Large intestine (tissue), 3 donors: Measurements from ENCODE around the gene CYBB. TPM values are rescaled to one million over a fixed set of nuclear protein-coding genes. Genes with fewer than 3 reads are reported as not detected.
A peak's percentile ranks its signal among the peaks of the same experiment; 100 is the strongest.

Source experiments
- DNase-seq, 2 donors: peaks; one replicate each; pipeline versions ENCODE4 v3.0.0 to v3.0.0-alpha.2; 2013
- H3K27ac ChIP-seq: one replicate; pipeline ENCODE4 v1.5.1; 2013; ENCODE audit warnings: low read length
- H3K27me3 ChIP-seq: 2 replicates; pipeline ENCODE4 v1.6.1; 2013; ENCODE audit warnings: low read length; ENCODE audit not compliant: control insufficient read depth, insufficient read depth
- H3K36me3 ChIP-seq: 2 replicates; pipeline ENCODE4 v1.6.1; 2013; ENCODE audit warnings: low read length; ENCODE audit not compliant: control insufficient read depth, insufficient read depth
- H3K4me1 ChIP-seq: one replicate; pipeline ENCODE4 v1.6.1; 2013; ENCODE audit warnings: low read length; ENCODE audit not compliant: control insufficient read depth, insufficient read depth
- H3K4me3 ChIP-seq: one replicate; pipeline ENCODE4 v1.5.1; 2013; ENCODE audit warnings: low read length
- H3K9me3 ChIP-seq: one replicate; pipeline ENCODE4 v1.6.1; 2013; ENCODE audit warnings: mild to moderate bottlenecking, low read depth, low read length, moderate library complexity; ENCODE audit not compliant: control insufficient read depth
- WGBS: methylation state at CpG from one replicate; pipeline ENCODE4 v1.1.5; 2013; ENCODE audit warnings: low lambda C conversion rate; ENCODE audit not compliant: insufficient coverage; 5-methylcytosine and 5-hydroxymethylcytosine counted together
- polyA plus RNA-seq: library from polyadenylated mRNA; unstranded; fragments of 120-200 nt; gene quantifications from one replicate; pipeline ENCODE4 v1.2.1, GENCODE V29; 2013

CYBB gene
- polyA plus RNA-seq, 1 donor: 15.9 TPM

DNA sequence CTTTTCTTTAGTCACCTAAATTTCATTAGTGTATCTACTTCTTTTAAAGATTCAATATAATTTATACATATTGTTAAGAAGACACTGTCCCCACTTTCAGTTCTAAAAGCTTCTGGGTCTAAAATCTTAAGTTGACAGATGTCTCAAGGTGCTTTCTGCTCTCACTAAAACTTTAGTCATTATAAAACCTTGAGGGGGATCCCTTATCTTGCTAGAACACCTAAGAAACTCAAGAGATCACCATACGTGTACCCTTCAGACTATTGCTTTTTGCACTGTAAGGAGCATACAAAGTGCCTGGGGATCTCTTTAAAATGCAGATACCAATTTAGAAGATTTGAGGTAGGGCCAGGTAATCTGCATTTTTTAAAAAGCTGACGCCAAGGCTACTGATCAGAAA lies 30.1 kb downstream of the CYBB start:
- no peaks in the 10 kb centered on the region for H3K9me3 ChIP-seq
- no peak overlapping the region for H3K27ac ChIP-seq
- WGBS: no CpG with 5 or more reads among the region's 2 CpGs
- H3K27me3 ChIP-seq: no peaks in the 10 kb centered on the region
- no peaks in the 10 kb centered on the region for H3K36me3 ChIP-seq
- no peaks in the 10 kb centered on the region for H3K4me1 ChIP-seq
- DNase-seq: no peak
- no peak overlapping the region for H3K4me3 ChIP-seq

DNA sequence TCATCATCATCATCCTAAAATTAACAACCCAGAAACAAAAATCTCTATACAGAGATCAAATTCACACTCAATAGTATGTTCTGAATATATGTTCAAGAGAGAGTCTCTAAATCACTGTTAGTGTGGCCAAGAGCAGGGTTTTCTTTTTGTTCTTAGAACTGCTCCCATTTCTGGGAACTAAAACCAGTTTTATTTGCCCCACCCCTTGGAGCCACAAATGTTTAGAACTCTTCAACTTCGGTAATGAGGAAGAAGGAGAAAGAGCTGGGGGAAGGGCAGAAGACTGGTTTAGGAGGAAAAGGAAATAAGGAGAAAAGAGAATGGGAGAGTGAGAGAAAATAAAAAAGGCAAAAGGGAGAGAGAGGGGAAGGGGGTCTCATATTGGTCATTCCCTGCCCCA lies 32.3 kb downstream of the CYBB start:
- Histone ChIP-seq H3K9me3 (no peaks in the 10 kb centered on the region), H3K4me1 (no peaks in the 10 kb centered on the region), H3K27ac (no peak overlapping the region), H3K36me3 (no peaks in the 10 kb centered on the region), H3K27me3 (no peaks in the 10 kb centered on the region), H3K4me3 (no peak overlapping the region)
- no CpG with 5 or more reads among the region's 1 CpG for WGBS
- no peak for DNase-seq

DNA sequence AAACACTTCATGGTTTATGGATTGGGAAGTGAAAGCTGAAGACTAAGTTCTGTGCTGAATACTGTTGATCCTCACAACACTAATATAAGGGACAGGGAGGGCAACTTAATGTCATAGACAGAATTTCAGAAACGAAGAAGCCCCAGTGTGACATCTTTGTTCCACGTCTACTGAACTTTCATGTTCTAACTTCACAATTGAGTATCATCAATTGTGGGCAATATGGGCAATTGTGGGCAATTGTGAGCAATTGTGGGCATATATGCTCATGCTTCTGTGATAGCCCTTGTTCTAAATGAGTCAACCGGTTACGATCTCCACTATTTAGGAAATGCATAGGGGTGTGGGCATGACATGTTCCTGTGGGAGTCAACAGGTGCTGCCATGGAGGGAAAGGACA lies 33.7 kb downstream of the CYBB start:
- Histone ChIP-seq H3K27ac (no peak overlapping the region), H3K9me3 (no peaks in the 10 kb centered on the region), H3K27me3 (no peaks in the 10 kb centered on the region), H3K4me1 (no peaks in the 10 kb centered on the region), H3K4me3 (no peak overlapping the region), H3K36me3 (no peaks in the 10 kb centered on the region)
- WGBS: no CpG with 5 or more reads among the region's 4 CpGs
- no peak for DNase-seq

DNA sequence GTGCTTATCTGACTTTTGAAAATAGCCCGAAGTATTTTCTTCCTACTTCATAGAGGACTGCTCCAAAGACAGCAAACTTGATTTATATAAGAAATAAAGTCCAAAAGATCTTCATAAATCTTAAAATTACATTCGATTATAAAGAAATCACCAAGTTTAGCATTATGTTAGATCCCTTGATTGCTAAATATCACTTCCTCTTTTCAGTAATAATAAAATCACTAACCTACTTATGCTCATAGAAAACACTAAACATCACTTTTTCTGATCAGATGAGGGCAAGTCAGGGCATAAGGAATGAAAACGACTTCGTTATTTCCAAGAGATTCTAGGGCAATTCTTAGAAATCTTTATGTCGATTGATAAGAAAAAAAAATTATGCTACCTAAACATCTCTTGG lies 35.5 kb downstream of the CYBB start:
- Histone ChIP-seq H3K27me3 (no peaks in the 10 kb centered on the region), H3K36me3 (no peaks in the 10 kb centered on the region), H3K27ac (no peak overlapping the region), H3K9me3 (no peaks in the 10 kb centered on the region), H3K4me1 (no peaks in the 10 kb centered on the region), H3K4me3 (no peak overlapping the region)
- DNase-seq: no peak
- WGBS: 50% methylated on average over 1 of the region's 5 CpGs

DNA sequence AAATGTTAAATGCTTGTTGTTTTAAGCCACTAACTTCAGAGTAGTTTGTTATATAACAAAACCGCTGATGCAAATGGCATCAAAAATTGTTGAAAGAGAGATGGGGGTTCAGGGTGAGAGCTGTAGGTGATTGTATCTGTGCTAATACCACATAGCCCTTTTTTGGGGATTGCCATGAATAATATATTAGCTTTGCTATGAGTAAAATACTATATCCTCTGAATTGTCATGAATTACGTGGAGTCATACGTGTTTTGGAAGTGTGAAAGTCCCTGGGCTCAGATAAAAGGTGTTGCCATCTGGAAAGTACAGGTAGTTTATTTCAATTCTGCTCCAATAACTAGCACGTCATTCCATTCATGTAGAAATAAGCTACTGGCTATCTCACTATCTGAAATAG lies 36.9 kb downstream of the CYBB start:
- no peaks in the 10 kb centered on the region for H3K36me3 ChIP-seq
- WGBS: no CpG with 5 or more reads among the region's 4 CpGs
- no peaks in the 10 kb centered on the region for H3K9me3 ChIP-seq

DNA sequence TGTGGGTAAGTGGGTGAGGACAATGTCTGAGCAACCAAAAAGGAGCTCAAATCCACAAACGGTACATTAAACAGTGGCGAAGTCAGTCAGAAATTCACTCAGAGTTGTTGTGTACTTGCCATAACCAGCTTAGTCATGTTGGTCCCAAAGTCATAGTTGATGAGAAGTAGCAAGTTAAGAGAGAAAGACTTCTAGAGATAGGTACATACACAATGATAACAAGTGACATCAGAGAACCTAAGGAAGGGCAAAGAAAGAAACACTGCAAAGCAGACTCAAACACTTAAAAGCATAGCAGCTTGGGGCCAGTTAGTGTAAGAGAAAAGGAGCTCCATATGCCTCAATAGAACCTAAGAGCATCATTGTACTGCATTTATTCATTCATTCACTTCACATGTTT lies 37.3 kb downstream of the CYBB start:
- WGBS: no CpG with 5 or more reads among the region's 2 CpGs
- no peak for DNase-seq
- Histone ChIP-seq H3K4me3 (no peak overlapping the region), H3K36me3 (no peaks in the 10 kb centered on the region), H3K9me3 (no peaks in the 10 kb centered on the region), H3K27ac (no peak overlapping the region), H3K27me3 (no peaks in the 10 kb centered on the region), H3K4me1 (no peaks in the 10 kb centered on the region)

More for the DNA sequence above, 36.9 kb downstream of the CYBB start:
- Histone ChIP-seq H3K4me3 (no peak overlapping the region), H3K27me3 (no peaks in the 10 kb centered on the region), H3K4me1 (no peaks in the 10 kb centered on the region), H3K27ac (no peak overlapping the region)
- no peak for DNase-seq

DNA sequence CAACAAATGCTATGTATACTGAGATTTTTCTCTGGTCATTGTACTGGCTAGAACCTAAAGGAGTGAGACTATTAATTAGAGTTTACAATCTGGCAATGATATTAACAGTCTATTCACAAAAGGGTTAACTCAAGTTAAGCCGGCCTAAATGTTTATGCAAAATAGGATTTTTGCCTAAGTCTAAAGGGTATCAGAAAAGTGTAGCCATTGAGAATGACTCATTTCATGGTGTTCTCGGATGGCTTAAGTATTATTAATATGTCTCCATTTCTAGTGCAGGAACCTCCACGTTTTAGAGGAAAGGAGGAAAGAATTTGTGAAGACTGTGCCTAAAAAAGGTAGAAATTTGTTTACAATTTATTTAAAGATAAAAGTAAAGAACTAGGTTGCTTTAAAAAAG lies 37.7 kb downstream of the CYBB start:
- Histone ChIP-seq H3K4me3 (no peak overlapping the region), H3K9me3 (no peaks in the 10 kb centered on the region), H3K27me3 (no peaks in the 10 kb centered on the region), H3K27ac (no peak overlapping the region), H3K4me1 (no peaks in the 10 kb centered on the region), H3K36me3 (no peaks in the 10 kb centered on the region)
- no CpG with 5 or more reads among the region's 3 CpGs for WGBS
- DNase-seq: no peak

DNA sequence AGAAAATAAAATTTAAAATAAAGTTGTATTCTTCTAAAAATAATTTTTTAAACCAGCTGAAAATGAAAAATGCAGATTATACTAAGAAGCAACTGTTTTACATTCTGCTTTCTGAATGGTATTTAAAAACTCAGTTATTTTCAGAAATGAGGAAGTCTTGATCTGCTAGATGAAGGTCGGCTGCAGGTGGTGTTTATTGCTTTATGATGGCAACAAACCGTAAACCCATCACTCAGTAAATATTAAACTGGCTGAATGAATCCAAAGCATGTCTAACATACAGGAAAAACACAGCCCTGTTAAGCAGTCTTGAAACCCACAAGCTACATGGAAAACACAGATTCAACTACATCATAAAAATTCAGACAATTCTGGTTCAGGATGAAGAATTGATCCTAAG lies 38.2 kb downstream of the CYBB start:
- DNase-seq: peak; percentile 9 to 46
- no peak overlapping the region for H3K4me3 ChIP-seq
- no peaks in the 10 kb centered on the region for H3K4me1 ChIP-seq
- no peaks in the 10 kb centered on the region for H3K27me3 ChIP-seq
- no peak overlapping the region for H3K27ac ChIP-seq
- WGBS: no CpG with 5 or more reads among the region's 2 CpGs
- no peaks in the 10 kb centered on the region for H3K9me3 ChIP-seq
- no peaks in the 10 kb centered on the region for H3K36me3 ChIP-seq

DNA sequence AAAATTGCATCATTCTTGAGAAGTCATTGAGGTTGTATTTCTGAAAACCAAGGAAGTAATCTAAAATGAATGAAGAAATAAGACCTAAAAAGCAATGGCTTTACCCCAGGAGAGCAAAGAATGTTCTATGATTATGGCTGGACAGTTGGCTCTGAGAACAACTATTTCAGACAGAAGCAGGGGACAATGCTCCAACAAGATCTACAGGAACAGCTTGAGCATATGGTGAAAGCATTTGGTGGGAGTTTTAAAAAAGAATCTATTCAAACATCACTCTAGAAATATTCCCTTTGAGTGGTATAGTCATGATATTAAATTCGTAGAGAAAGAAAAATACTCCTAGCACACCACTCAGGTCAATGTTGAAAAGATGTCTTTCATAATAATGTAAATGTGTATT lies 40.8 kb downstream of the CYBB start:
- DNase-seq: no peak
- no peaks in the 10 kb centered on the region for H3K4me1 ChIP-seq
- no peaks in the 10 kb centered on the region for H3K9me3 ChIP-seq
- H3K27me3 ChIP-seq: no peaks in the 10 kb centered on the region
- no peaks in the 10 kb centered on the region for H3K36me3 ChIP-seq
- H3K4me3 ChIP-seq: no peak overlapping the region
- WGBS: no CpG with 5 or more reads among the region's 1 CpG
- H3K27ac ChIP-seq: no peak overlapping the region

DNA sequence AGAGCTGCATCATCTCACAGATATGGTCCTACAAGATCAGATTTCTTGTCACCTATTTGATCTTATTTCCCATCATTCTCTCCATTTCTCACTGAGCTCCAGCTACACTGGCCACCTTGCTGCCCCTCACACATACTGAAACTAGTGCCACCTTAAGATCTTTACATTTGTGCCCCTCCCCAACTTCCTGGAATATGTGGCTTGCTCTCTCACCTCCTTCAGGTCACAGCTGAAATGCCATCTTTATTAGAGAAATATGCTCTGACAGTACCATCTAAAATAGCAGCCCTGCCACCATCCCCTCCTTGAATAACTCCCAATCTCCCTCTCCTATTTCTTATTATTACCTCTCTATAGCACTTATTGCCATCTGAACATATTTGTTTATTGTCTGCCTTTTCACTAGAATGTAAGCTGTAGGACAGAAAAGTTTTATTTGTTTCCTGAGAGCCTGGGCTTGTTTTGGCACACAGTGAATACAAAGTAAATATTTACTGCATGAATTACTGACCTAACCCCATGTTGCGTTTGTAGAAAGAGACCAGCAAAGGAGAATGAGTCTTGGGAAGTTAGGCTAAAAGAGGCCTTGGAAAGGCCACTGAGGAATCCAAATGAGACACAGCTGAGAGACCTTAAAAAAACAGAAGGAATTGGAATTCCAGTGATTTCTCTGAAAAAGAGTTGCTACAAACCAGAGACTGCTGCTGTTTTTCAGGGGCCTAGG lies 44.8 kb downstream of the CYBB start:
- Histone ChIP-seq H3K4me1 (no peaks in the 10 kb centered on the region), H3K4me3 (no peak overlapping the region), H3K27ac (no peak overlapping the region), H3K36me3 (no peaks in the 10 kb centered on the region), H3K9me3 (no peaks in the 10 kb centered on the region), H3K27me3 (no peaks in the 10 kb centered on the region)
- WGBS: no CpG with 5 or more reads among the region's 1 CpG
- DNase-seq: no peak

DNA sequence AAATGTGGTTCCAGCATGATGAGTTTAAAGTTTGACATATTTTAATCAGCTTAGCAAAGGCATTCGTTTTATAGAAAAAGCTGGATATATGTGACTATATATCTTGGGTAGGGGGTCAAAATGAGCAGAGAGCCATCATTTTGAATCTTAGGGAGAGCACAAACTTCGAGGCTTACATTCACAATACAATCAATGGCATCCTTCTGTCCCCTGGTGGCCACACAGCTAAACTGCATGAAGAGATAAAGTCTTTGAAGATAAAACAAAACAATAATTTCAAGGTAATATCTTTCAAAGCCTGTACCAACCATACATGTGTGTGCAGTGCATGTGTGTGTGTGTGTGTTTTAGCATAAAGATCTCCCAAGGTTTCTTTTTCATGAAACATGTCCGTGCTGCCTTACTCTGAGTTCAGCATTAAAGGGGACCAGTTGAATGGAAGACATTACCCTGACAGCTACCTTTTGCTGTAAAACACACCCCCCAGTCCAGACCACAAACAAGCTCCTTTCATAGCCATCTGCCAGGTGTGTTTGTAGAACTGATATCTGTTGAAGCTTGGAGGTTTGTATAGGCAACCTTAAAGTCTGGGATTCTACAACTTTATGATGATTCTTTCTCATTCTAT lies 45.5 kb downstream of the CYBB start:
- no peaks in the 10 kb centered on the region for H3K27me3 ChIP-seq
- DNase-seq: peak; percentile 14
- no peak overlapping the region for H3K4me3 ChIP-seq
- WGBS: no CpG with 5 or more reads among the region's 3 CpGs
- no peaks in the 10 kb centered on the region for H3K4me1 ChIP-seq
- no peak overlapping the region for H3K27ac ChIP-seq
- H3K9me3 ChIP-seq: no peaks in the 10 kb centered on the region
- no peaks in the 10 kb centered on the region for H3K36me3 ChIP-seq
